Adipocyte (in vitro differentiated cells): ENCODE results near the gene MYO1E.

Experiments
- DNase-seq: peaks from one replicate; pipeline ENCODE4 v3.0.0-alpha.2; 2015; ENCODE audit warnings: low read depth
- H3K27me3 ChIP-seq: replicated peaks from 2 replicates; pipeline ENCODE4 v1.7.0; 2013; ENCODE audit warnings: mild to moderate bottlenecking, low read length, moderate library complexity; ENCODE audit not compliant: control insufficient read depth, insufficient read depth
- H3K36me3 ChIP-seq: 2 replicates; pipeline ENCODE4 v1.7.0; 2013; ENCODE audit warnings: low read length, mild to moderate bottlenecking, moderate library complexity; ENCODE audit not compliant: control insufficient read depth, insufficient read depth, severe bottlenecking
- H3K4me1 ChIP-seq: 2 replicates; pipeline ENCODE4 v1.7.0; 2013; ENCODE audit warnings: mild to moderate bottlenecking, low read length, moderate library complexity; ENCODE audit not compliant: control insufficient read depth, insufficient read depth
- H3K4me3 ChIP-seq: 2 replicates; pipeline ENCODE4 v1.7.0; 2013; ENCODE audit warnings: mild to moderate bottlenecking, low read length, moderate library complexity
- H3K9ac ChIP-seq: 2 replicates; pipeline ENCODE4 v1.7.0; 2013; ENCODE audit warnings: mild to moderate bottlenecking, low read length, moderate library complexity
- H3K9me3 ChIP-seq: 2 replicates; pipeline ENCODE4 v1.7.0; 2013; ENCODE audit warnings: mild to moderate bottlenecking, low read length, moderate library complexity; ENCODE audit not compliant: control insufficient read depth

MYO1E gene

DNA sequence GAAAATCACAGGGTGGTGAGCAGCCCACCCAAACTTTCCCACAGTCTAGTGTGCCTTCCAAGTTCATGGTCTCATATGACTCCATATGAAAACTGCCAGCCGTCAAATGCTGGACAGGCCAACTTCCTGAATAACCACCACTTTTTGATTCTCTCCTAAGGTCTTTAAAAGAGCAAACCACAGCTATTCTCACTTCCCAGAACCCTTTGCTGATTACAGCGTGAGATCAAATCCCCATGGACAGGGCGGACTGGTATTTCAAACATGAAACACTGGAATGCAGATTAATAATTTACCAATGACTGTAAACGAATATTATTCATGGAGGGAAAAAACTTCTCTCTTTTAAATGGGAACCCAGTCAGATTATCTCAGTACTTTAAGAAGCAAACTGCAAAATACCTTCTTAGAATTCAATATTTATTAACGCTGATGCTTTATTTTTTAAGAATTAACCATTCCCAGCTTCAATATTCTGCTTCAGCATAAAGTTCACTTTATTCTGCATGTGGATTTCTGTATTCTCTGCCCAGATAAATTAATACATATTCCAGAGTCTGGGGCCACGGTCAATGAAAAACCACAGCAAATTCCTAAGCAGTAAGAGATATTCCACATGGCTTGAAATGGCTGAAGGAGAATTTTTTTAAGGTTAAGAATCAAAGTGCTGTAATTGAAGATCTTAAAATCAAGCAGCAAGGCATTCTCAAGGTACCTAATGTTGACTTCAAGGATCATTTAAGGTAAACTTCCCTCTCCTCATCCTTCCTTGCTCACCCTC is 42.9 kb downstream of the MYO1E start:
- peak; percentile 58 for DNase-seq

DNA sequence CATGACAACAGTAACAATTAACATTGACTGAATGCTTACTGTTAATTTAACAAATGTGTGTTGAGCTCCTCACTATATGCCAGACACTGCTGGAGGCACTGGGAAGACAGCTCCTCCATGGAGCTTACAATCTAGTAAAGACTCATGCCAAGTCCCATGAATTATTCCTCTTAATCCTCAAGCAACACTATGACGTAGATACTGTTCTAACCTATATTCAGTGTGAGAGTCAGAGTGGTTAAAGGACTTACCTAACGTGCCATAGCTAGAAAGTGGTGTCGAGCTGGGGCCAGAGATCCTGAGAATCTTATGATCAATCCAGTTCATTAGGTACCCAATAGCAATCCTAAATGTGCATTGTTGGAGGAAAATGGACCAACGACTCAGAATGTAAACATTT is 43.6 kb downstream of the MYO1E start:
- H3K4me3 ChIP-seq: peak overlapping the region; percentile 30
- no peaks in the 10 kb centered on the region for H3K27me3 ChIP-seq
- no peaks in the 10 kb centered on the region for H3K36me3 ChIP-seq
- no peaks in the 10 kb centered on the region for H3K9me3 ChIP-seq
- DNase-seq: no peak
- peak overlapping the region; percentile 69 for H3K9ac ChIP-seq
- peaks cover 51% of the 10 kb centered on the region for H3K4me1 ChIP-seq

More for the DNA sequence above, 42.9 kb downstream of the MYO1E start:
- peaks cover 51% of the 10 kb centered on the region for H3K4me1 ChIP-seq
- peak overlapping the region; percentile 69 for H3K9ac ChIP-seq
- no peaks in the 10 kb centered on the region for H3K36me3 ChIP-seq
- no peaks in the 10 kb centered on the region for H3K27me3 ChIP-seq
- H3K4me3 ChIP-seq: peak overlapping the region; percentile 48
- H3K9me3 ChIP-seq: no peaks in the 10 kb centered on the region

GRCh38 chr15:59327942-59328341 is 44.7 kb downstream of the MYO1E start:
- no peaks in the 10 kb centered on the region for H3K27me3 ChIP-seq
- no peak overlapping the region for H3K4me3 ChIP-seq
- no peak for DNase-seq
- peaks cover 51% of the 10 kb centered on the region for H3K4me1 ChIP-seq
- H3K9ac ChIP-seq: no peak overlapping the region
- H3K36me3 ChIP-seq: no peaks in the 10 kb centered on the region
- no peaks in the 10 kb centered on the region for H3K9me3 ChIP-seq

DNA sequence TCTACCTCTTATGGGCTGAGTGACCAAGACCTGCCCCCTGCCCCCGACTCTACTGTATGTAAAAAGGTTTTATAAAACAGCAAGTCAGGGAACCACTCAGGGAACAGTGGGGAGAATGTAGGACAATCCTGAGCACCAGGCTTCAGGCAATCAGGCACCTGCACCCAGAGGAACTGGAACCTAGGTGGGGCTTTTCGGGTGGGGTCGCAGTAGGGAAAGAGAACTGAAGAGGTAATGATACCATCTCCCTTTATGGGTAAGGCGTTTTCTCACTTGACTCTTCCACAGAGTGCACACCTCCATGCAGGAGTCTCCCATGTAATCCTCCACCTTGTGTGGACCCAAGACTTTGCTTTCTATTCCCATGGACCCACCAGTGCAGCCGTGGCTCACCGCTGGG is 45.8 kb downstream of the MYO1E start:
- H3K9me3 ChIP-seq: no peaks in the 10 kb centered on the region
- H3K27me3 ChIP-seq: no peaks in the 10 kb centered on the region
- no peak for DNase-seq
- peaks cover 42% of the 10 kb centered on the region for H3K4me1 ChIP-seq
- no peak overlapping the region for H3K4me3 ChIP-seq
- no peak overlapping the region for H3K9ac ChIP-seq
- H3K36me3 ChIP-seq: no peaks in the 10 kb centered on the region

GRCh38 chr15:59322056-59322759 is 50.5 kb downstream of the MYO1E start:
- no peak overlapping the region for H3K9ac ChIP-seq
- no peaks in the 10 kb centered on the region for H3K36me3 ChIP-seq
- no peaks in the 10 kb centered on the region for H3K27me3 ChIP-seq
- no peak for DNase-seq
- no peaks in the 10 kb centered on the region for H3K9me3 ChIP-seq
- H3K4me3 ChIP-seq: no peak overlapping the region
- no peaks in the 10 kb centered on the region for H3K4me1 ChIP-seq

- no peak for DNase-seq
These were observed 51.5 kb downstream of the MYO1E start for GRCh38 chr15:59321000-59321689.

GRCh38 chr15:59317211-59317610 is 55.5 kb downstream of the MYO1E start:
- no peaks in the 10 kb centered on the region for H3K27me3 ChIP-seq
- no peaks in the 10 kb centered on the region for H3K36me3 ChIP-seq
- no peak for DNase-seq
- H3K4me3 ChIP-seq: no peak overlapping the region
- H3K4me1 ChIP-seq: peaks cover 33% of the 10 kb centered on the region
- no peaks in the 10 kb centered on the region for H3K9me3 ChIP-seq
- H3K9ac ChIP-seq: no peak overlapping the region

More at GRCh38 chr15:59321000-59321689, 51.5 kb downstream of the MYO1E start:
- Histone ChIP-seq H3K9me3 (no peaks in the 10 kb centered on the region), H3K9ac (no peak overlapping the region), H3K36me3 (no peaks in the 10 kb centered on the region), H3K27me3 (no peaks in the 10 kb centered on the region), H3K4me3 (no peak overlapping the region), H3K4me1 (peaks cover 1% of the 10 kb centered on the region)

GRCh38 chr15:59315914-59316451 is 56.7 kb downstream of the MYO1E start:
- Histone ChIP-seq H3K4me1 (peaks cover 33% of the 10 kb centered on the region), H3K36me3 (no peaks in the 10 kb centered on the region), H3K4me3 (no peak overlapping the region), H3K9me3 (no peaks in the 10 kb centered on the region), H3K27me3 (no peaks in the 10 kb centered on the region), H3K9ac (no peak overlapping the region)
- DNase-seq: no peak

- no peak overlapping the region for H3K4me3 ChIP-seq
- H3K9ac ChIP-seq: peak overlapping the region; percentile 7
- no peaks in the 10 kb centered on the region for H3K9me3 ChIP-seq
- H3K36me3 ChIP-seq: no peaks in the 10 kb centered on the region
- DNase-seq: peak; percentile 59
- no peaks in the 10 kb centered on the region for H3K27me3 ChIP-seq
- H3K4me1 ChIP-seq: peaks cover 33% of the 10 kb centered on the region
These were observed 58.9 kb downstream of the MYO1E start for GRCh38 chr15:59313641-59314332.

DNA sequence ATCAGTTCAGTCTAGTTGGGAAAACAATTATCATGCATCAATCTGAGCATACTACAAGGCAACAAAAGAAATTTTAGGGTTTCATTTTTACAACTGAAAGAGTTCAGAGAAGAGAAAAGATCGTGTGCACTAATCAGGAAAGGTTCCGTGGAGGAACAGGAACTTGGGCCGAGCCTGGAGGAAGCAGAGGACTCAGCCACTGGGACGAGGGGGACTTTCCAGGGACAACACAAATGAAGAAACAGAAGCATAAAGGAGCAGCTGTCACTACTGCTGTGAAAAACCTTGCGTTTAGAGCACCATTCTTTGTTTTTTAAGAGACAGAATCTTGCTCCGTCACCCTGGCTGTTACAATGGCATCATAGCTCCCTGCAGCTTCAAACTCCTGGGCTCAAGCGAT is 60.5 kb downstream of the MYO1E start:
- Histone ChIP-seq H3K4me1 (peaks cover 35% of the 10 kb centered on the region), H3K9me3 (no peaks in the 10 kb centered on the region), H3K27me3 (no peaks in the 10 kb centered on the region), H3K4me3 (no peak overlapping the region), H3K36me3 (no peaks in the 10 kb centered on the region), H3K9ac (no peak overlapping the region)
- no peak for DNase-seq
